ENCODE data around the gene CRHR1.
A peak's percentile ranks its signal among the peaks of the same experiment; 100 is the strongest.

The CRHR1 gene

GRCh38 chr17:45758544-45758943 lies 25.6 kb upstream of the CRHR1 start:
- no peak for DNase-seq (ENCODE audit: low read depth in 2 of 2)

GRCh38 chr17:45759761-45760160 lies 24.4 kb upstream of the CRHR1 start:
- DNase-seq (ENCODE audit: low read depth in 2 of 2) = no peak

GRCh38 chr17:45761957-45762565 lies 22.1 kb upstream of the CRHR1 start:
- no peak for DNase-seq (ENCODE audit: low read depth in 2 of 2)

- no peak for DNase-seq (ENCODE audit: low read depth in 2 of 2)
These were observed 20.9 kb upstream of the CRHR1 start for GRCh38 chr17:45763182-45763581.

- DNase-seq (ENCODE audit: low read depth in 2 of 2) = no peak
These were observed 19.6 kb upstream of the CRHR1 start for GRCh38 chr17:45764479-45764878.

- DNase-seq (ENCODE audit: low read depth in 2 of 2) = no peak
These were observed 16.1 kb upstream of the CRHR1 start for GRCh38 chr17:45768000-45768399.

- no peak for DNase-seq (ENCODE audit: low read depth in 2 of 2)
These were observed 13.4 kb upstream of the CRHR1 start for GRCh38 chr17:45770632-45771270.

- DNase-seq (ENCODE audit: low read depth in 2 of 2) = no peak
These were observed 12.7 kb upstream of the CRHR1 start for GRCh38 chr17:45771271-45771959.

- no peak for DNase-seq (ENCODE audit: low read depth in 2 of 2)
These were observed 9.0 kb upstream of the CRHR1 start for GRCh38 chr17:45775148-45775547.

- no peak for DNase-seq (ENCODE audit: low read depth in 2 of 2)
These were observed 8.5 kb upstream of the CRHR1 start for GRCh38 chr17:45775576-45776011.

- no peak for DNase-seq (ENCODE audit: low read depth in 2 of 2)
These were observed 7.2 kb upstream of the CRHR1 start for GRCh38 chr17:45776896-45777295.

GRCh38 chr17:45777388-45777787 lies 6.7 kb upstream of the CRHR1 start:
- DNase-seq (ENCODE audit: low read depth in 2 of 2) = no peak

- DNase-seq (ENCODE audit: low read depth in 2 of 2) = no peak
These were observed 3.2 kb upstream of the CRHR1 start for GRCh38 chr17:45780921-45781320.

- DNase-seq (ENCODE audit: low read depth in 2 of 2) = peak in 1 of 2 experiments; percentile 29
These were observed 1.1 kb upstream of the CRHR1 start for GRCh38 chr17:45782889-45783592.

- no peak for DNase-seq (ENCODE audit: low read depth in 2 of 2)
These were observed 377 bp upstream of the CRHR1 start for GRCh38 chr17:45783593-45784292.

- DNase-seq (ENCODE audit: low read depth in 2 of 2) = peak in 1 of 2 experiments; percentile 29
These were observed 790 bp downstream of the CRHR1 start for GRCh38 chr17:45784741-45785479.

GRCh38 chr17:45785480-45786193 lies 1.5 kb downstream of the CRHR1 start:
- no peak for DNase-seq (ENCODE audit: low read depth in 2 of 2)

- DNase-seq (ENCODE audit: low read depth in 2 of 2) = no peak
These were observed 2.2 kb downstream of the CRHR1 start for GRCh38 chr17:45786349-45786748.

- no peak for DNase-seq (ENCODE audit: low read depth in 2 of 2)
These were observed 2.9 kb downstream of the CRHR1 start for GRCh38 chr17:45787044-45787443.

GRCh38 chr17:45787656-45788055 lies 3.5 kb downstream of the CRHR1 start:
- no peak for DNase-seq (ENCODE audit: low read depth in 2 of 2)
